ENCODE data around the gene CCR5. TPM values are rescaled to one million over a fixed set of nuclear protein-coding genes. Genes with fewer than 3 reads are reported as not detected.
A peak's percentile ranks its signal among the peaks of the same experiment; 100 is the strongest.

The CCR5 gene
- total and polyA plus RNA-seq, 9 of the 15 experiments (the other 6 are each of a cell fraction or from before 2014, with no cell fraction given): not detected

GRCh38 chr3:46348823-46349482, 21.8 kb upstream of the CCR5 start:
- intact Hi-C loops (cut with micrococcal nuclease): no loop called here
- TF ChIP-seq POLR2AphosphoS2 (IDR thresholded peaks at IDR 0.05; ENCODE audit: low read length): no peak
- TF ChIP-seq, protein P1, sequence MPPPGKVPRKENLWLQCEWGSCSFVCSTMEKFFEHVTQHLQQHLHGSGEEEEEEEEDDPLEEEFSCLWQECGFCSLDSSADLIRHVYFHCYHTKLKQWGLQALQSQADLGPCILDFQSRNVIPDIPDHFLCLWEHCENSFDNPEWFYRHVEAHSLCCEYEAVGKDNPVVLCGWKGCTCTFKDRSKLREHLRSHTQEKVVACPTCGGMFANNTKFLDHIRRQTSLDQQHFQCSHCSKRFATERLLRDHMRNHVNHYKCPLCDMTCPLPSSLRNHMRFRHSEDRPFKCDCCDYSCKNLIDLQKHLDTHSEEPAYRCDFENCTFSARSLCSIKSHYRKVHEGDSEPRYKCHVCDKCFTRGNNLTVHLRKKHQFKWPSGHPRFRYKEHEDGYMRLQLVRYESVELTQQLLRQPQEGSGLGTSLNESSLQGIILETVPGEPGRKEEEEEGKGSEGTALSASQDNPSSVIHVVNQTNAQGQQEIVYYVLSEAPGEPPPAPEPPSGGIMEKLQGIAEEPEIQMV (tag; conservative IDR thresholded peaks at IDR 0.05; ENCODE audit: low read depth): no peak
- TF ChIP-seq ZNF561 (CRISPR knock-in tag; conservative IDR thresholded peaks at IDR 0.05): no peak
- TF ChIP-seq LEF1 (IDR thresholded peaks at IDR 0.05): no peak
- no peak for TF ChIP-seq NFYB (IDR thresholded peaks at IDR 0.05; ENCODE audit: extremely low read depth, insufficient read length)
- ChIA-PET CTCF (ENCODE audit: low intra/inter-chr PET ratio) (no interaction called here), POLR2A (interaction anchor here (1.2 kb wide), 1 partner anchor 37 kb away, joined by 4 read pairs; no protein-coding TSS in a partner anchor)
- Histone ChIP-seq H3K9me3 (replicated peaks; ENCODE audit: control insufficient read depth, insufficient read depth, low read depth, low read length) (no peaks in the 10 kb centered on the region), H3K36me3 (ENCODE audit: control insufficient read depth, insufficient read depth, low read length) (no peaks in the 10 kb centered on the region), H3K79me2 (ENCODE audit: control insufficient read depth, insufficient read depth, low read length) (no peaks in the 10 kb centered on the region), H3K4me3 (no peak overlapping the region), H3K9ac (ENCODE audit: insufficient read depth in 1 of 2, low read depth in 2 of 2, low read length in 2 of 2) (no peak overlapping the region), H2AFZ (ENCODE audit: low read depth, low read length) (no peak overlapping the region), H3K4me2 (ENCODE audit: insufficient read depth, low read length) (no peak overlapping the region), H4K20me1 (replicated peaks; ENCODE audit: control insufficient read depth, insufficient read depth, low read length) (no peaks in the 10 kb centered on the region), H3K4me1 (replicated peaks in 1 of 2; ENCODE audit: control insufficient read depth in 2 of 2, insufficient read depth in 2 of 2, low read length in 2 of 2) (no peaks in the 10 kb centered on the region), H3K27me3 (ENCODE audit: control insufficient read depth in 2 of 2, insufficient read depth in 2 of 2, low read length in 2 of 2) (peaks cover 0 to 7% of the 10 kb centered on the region in 2 experiments; a peak in 2 of 5 replicates), H3K9me1 (ENCODE audit: control insufficient read depth, insufficient read depth, low read length) (no peaks in the 10 kb centered on the region), H3K27ac (ENCODE audit: extremely low read depth, low read depth, low read length) (no peak overlapping the region)
- DNase-seq (ENCODE audit: extremely low read depth in 1 of 4, low spot score in 3 of 4) (no peak), ATAC-seq (no peak), FAIRE-seq (peak; percentile 26)
- in situ Hi-C loops (cut with MboI): no loop called here
- no TSS peak for BruUV-seq (replicated peaks)
- 0% methylated on average over 3 of the region's 3 CpGs for WGBS (ENCODE audit: insufficient coverage, low coverage, missing lambda C conversion rate)

All from K562 (cell line).